Activated gamma-delta T cell (primary cell): ENCODE data around the gene FRAS1.

Source experiments
- DNase-seq: peaks from one replicate; lab custom pipeline; 2025; lab: John Stamatoyannopoulos, UW

Gene FRAS1

GRCh38 chr4:78584863-78585547 lies 527.9 kb downstream of the FRAS1 start:
- DNase-seq: no peak

GRCh38 chr4:78585633-78586032 lies 528.5 kb downstream of the FRAS1 start:
- DNase-seq: no peak

GRCh38 chr4:78588894-78589545 lies 531.9 kb downstream of the FRAS1 start:
- DNase-seq: no peak

GRCh38 chr4:78591404-78591803 lies 534.3 kb downstream of the FRAS1 start:
- no peak for DNase-seq

- DNase-seq: no peak
Measured at GRCh38 chr4:78592088-78592783, 535.1 kb downstream of the FRAS1 start.
